ENCODE data around the gene KY.

KY gene

GRCh38 chr3:134651347-134652041 is 672 bp upstream of the KY start:
- Histone ChIP-seq H3K79me2 (ENCODE audit: low read length) (no peaks in the 10 kb centered on the region), H3K27ac (ENCODE audit: low read length) (peak overlapping the region; percentile 59; the same call in 1 of the 2 replicates), H3K36me3 (replicated peaks; ENCODE audit: insufficient read depth, low read length) (no peaks in the 10 kb centered on the region), H3K27me3 (replicated peaks; ENCODE audit: insufficient read depth, low read length) (no peaks in the 10 kb centered on the region), H3K4me3 (ENCODE audit: low read length) (peak overlapping the region; percentile 69), H3K9me2 (replicated peaks; ENCODE audit: insufficient read depth, low read length) (no peaks in the 10 kb centered on the region), H3K9ac (ENCODE audit: low read length) (peak overlapping the region; percentile 60), H3K4me2 (ENCODE audit: low read depth, low read length) (peak overlapping the region; percentile 97), H3F3A (ENCODE audit: insufficient read depth, low read length) (peaks cover 6% of the 10 kb centered on the region; the same call in 1 of the 2 replicates), H4K20me1 (ENCODE audit: insufficient read depth, low read length) (no peaks in the 10 kb centered on the region), H3K9me3 (replicated peaks; ENCODE audit: insufficient read depth, low read length) (no peaks in the 10 kb centered on the region), H3K4me1 (ENCODE audit: low read length) (no peaks in the 10 kb centered on the region), H2AFZ (ENCODE audit: low read length) (peak overlapping the region; percentile 92)
- no peak for TF ChIP-seq EZH2phosphoT487 (IDR thresholded peaks at IDR 0.05; ENCODE audit: low read length)
- TF ChIP-seq CTCF (IDR thresholded peaks at IDR 0.05; ENCODE audit: low read length): no peak
- DNase-seq: peak; percentile 57

GRCh38 chr3:134649106-134649705 is 1.6 kb downstream of the KY start:
- TF ChIP-seq EZH2phosphoT487 (IDR thresholded peaks at IDR 0.05; ENCODE audit: low read length): no peak
- no peak for TF ChIP-seq EZH2 (optimal IDR thresholded peaks at IDR 0.05; ENCODE audit: low read depth, low read length)
- TF ChIP-seq CTCF (IDR thresholded peaks at IDR 0.05; ENCODE audit: low read length): no peak
- Histone ChIP-seq H3K4me1 (ENCODE audit: low read length) (0 out of 2 replicates have a peak, but pooled peaks cover 4% of the 10 kb centered on the region), H3K36me3 (replicated peaks; ENCODE audit: insufficient read depth, low read length) (no peaks in the 10 kb centered on the region), H3K4me2 (ENCODE audit: low read depth, low read length) (no peak overlapping the region), H3K4me3 (ENCODE audit: low read length) (no peak overlapping the region), H3K9me2 (replicated peaks; ENCODE audit: insufficient read depth, low read length) (no peaks in the 10 kb centered on the region), H3K27me3 (replicated peaks; ENCODE audit: insufficient read depth, low read length) (no peaks in the 10 kb centered on the region), H3K27ac (ENCODE audit: low read length) (no peak overlapping the region), H3K9me3 (replicated peaks; ENCODE audit: insufficient read depth, low read length) (no peaks in the 10 kb centered on the region), H4K20me1 (ENCODE audit: insufficient read depth, low read length) (no peaks in the 10 kb centered on the region), H3K9ac (ENCODE audit: low read length) (no peak overlapping the region), H3F3A (ENCODE audit: insufficient read depth, low read length) (peaks cover 6% of the 10 kb centered on the region; the same call in 1 of the 2 replicates), H3K79me2 (ENCODE audit: low read length) (no peaks in the 10 kb centered on the region), H2AFZ (ENCODE audit: low read length) (no peak overlapping the region)
- no peak for DNase-seq

- H3K4me1 ChIP-seq (ENCODE audit: low read length): 0 out of 2 replicates have a peak, but pooled peaks cover 4% of the 10 kb centered on the region
- H3F3A ChIP-seq (ENCODE audit: insufficient read depth, low read length): peaks cover 6% of the 10 kb centered on the region; the same call in 1 of the 2 replicates
- no peaks in the 10 kb centered on the region for H3K9me2 ChIP-seq (replicated peaks; ENCODE audit: insufficient read depth, low read length)
- H4K20me1 ChIP-seq (ENCODE audit: insufficient read depth, low read length): no peaks in the 10 kb centered on the region
- TF ChIP-seq EZH2 (optimal IDR thresholded peaks at IDR 0.05; ENCODE audit: low read depth, low read length): no peak
- TF ChIP-seq EZH2phosphoT487 (IDR thresholded peaks at IDR 0.05; ENCODE audit: low read length): no peak
- no peak for TF ChIP-seq CTCF (IDR thresholded peaks at IDR 0.05; ENCODE audit: low read length)
- no peak for DNase-seq
- H3K9me3 ChIP-seq (replicated peaks; ENCODE audit: insufficient read depth, low read length): no peaks in the 10 kb centered on the region
- H2AFZ ChIP-seq (ENCODE audit: low read length): no peak overlapping the region
- H3K4me2 ChIP-seq (ENCODE audit: low read depth, low read length): no peak overlapping the region
- no peaks in the 10 kb centered on the region for H3K36me3 ChIP-seq (replicated peaks; ENCODE audit: insufficient read depth, low read length)
- H3K4me3 ChIP-seq (ENCODE audit: low read length): no peak overlapping the region
- no peak overlapping the region for H3K27ac ChIP-seq (ENCODE audit: low read length)
- H3K9ac ChIP-seq (ENCODE audit: low read length): no peak overlapping the region
- H3K79me2 ChIP-seq (ENCODE audit: low read length): no peaks in the 10 kb centered on the region
- H3K27me3 ChIP-seq (replicated peaks; ENCODE audit: insufficient read depth, low read length): no peaks in the 10 kb centered on the region
Measured at GRCh38 chr3:134647902-134648760, 2.7 kb downstream of the KY start.
